SU-DHL-6 (cell line): ENCODE data around the gene CATSPERE.

Experiments used
- EZH2phosphoT487 ChIP-seq: fragments of 200-600 bp; sonication (generic), shearing (Covaris generic); conservative IDR thresholded peaks from 2 replicates; pipeline ENCODE4 v1.6.1; 2018; ENCODE audit warnings: mild to moderate bottlenecking, antibody characterized with exemption, low read length, moderate library complexity, mixed read lengths
- TF ChIP-seq, protein P1 (sequence below): fragments of 200-600 bp; sonication (generic); IDR thresholded peaks from one replicate; pipeline ENCODE4 v1.5.1; 2017; ENCODE audit warnings: antibody characterized with exemption, mild to moderate bottlenecking, low read length, moderate library complexity; ENCODE audit not compliant: insufficient read depth, poor library complexity, severe bottlenecking

DNA sequence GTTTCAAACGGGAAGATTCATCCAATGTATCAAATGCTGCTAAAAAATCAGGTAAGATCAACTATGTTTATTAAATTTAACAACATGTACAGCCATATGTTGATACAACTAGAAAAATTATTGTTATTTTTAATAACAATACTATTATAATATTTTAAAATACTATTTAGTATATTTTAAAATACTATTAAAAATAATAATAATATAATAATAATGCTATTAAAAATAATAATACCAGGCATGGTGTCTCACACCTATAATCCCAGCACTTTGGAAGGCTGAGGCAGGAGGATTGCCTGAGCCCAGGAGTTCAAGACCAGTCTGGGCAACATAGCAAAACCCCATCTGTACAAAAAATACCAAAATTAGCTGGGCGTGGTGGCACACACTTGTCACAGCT is 54.6 kb downstream of the CATSPERE start:
- TF ChIP-seq, protein P1, sequence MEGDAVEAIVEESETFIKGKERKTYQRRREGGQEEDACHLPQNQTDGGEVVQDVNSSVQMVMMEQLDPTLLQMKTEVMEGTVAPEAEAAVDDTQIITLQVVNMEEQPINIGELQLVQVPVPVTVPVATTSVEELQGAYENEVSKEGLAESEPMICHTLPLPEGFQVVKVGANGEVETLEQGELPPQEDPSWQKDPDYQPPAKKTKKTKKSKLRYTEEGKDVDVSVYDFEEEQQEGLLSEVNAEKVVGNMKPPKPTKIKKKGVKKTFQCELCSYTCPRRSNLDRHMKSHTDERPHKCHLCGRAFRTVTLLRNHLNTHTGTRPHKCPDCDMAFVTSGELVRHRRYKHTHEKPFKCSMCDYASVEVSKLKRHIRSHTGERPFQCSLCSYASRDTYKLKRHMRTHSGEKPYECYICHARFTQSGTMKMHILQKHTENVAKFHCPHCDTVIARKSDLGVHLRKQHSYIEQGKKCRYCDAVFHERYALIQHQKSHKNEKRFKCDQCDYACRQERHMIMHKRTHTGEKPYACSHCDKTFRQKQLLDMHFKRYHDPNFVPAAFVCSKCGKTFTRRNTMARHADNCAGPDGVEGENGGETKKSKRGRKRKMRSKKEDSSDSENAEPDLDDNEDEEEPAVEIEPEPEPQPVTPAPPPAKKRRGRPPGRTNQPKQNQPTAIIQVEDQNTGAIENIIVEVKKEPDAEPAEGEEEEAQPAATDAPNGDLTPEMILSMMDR = no peak
- TF ChIP-seq EZH2phosphoT487 = no peak
